OCI-LY3 (cell line): ENCODE measurements around the gene ZNF184.

Experiments used
- H2AFZ ChIP-seq: fragments of 200-600, 300-600 bp; shearing (Covaris generic); 2 replicates; pipeline ENCODE4 v1.6.0; 2014; ENCODE audit warnings: antibody characterized with exemption, low read depth, low read length
- H3K27ac ChIP-seq: fragments of 200-600, 300-600 bp; sonication (generic); 2 replicates; pipeline ENCODE4 v1.5.1; 2014; ENCODE audit warnings: mild to moderate bottlenecking, low read length, moderate library complexity, mixed read lengths
- H3K27me3 ChIP-seq: fragments of 200-600, 300-600 bp; sonication (generic); 2 replicates; pipeline ENCODE4 v1.6.1; 2014; ENCODE audit warnings: low read depth, low read length, mixed read lengths
- H3K36me3 ChIP-seq: fragments of 200-600, 300-600 bp; sonication (generic); replicated peaks from 2 replicates; pipeline ENCODE3; 2014; ENCODE audit warnings: low read depth, low read length, mixed read lengths
- H3K4me1 ChIP-seq: fragments of 300-600, 200-600 bp; sonication (generic); 2 replicates; pipeline ENCODE4 v1.6.1; 2014; ENCODE audit warnings: low read length, mixed read lengths
- H3K4me2 ChIP-seq: fragments of 200-600, 300-600 bp; sonication (generic); 2 replicates; pipeline ENCODE4 v1.6.1; 2014; ENCODE audit warnings: low read length, mixed read lengths
- H3K4me3 ChIP-seq: fragments of 300-600, 200-600 bp; sonication (generic); 2 replicates; pipeline ENCODE4 v1.5.1; 2014; ENCODE audit warnings: antibody characterized with exemption, mild to moderate bottlenecking, low read length, moderate library complexity
- H3K79me2 ChIP-seq: fragments of 300-600, 200-600 bp; shearing (Covaris generic); 2 replicates; pipeline ENCODE4 v1.6.1; 2014; ENCODE audit warnings: mild to moderate bottlenecking, low read length, mixed read lengths
- H3K9ac ChIP-seq: fragments of 300-600, 200-600 bp; shearing (Covaris generic); 2 replicates; pipeline ENCODE4 v1.6.0; 2014; ENCODE audit warnings: mild to moderate bottlenecking, low read length, moderate library complexity
- H3K9me3 ChIP-seq: fragments of 200-600, 300-600 bp; shearing (Covaris generic); 2 replicates; pipeline ENCODE4 v1.6.1; 2014; ENCODE audit warnings: low read length, mixed read lengths; ENCODE audit not compliant: insufficient read depth
- H4K20me1 ChIP-seq: fragments of 200-600, 300-600 bp; sonication (generic); 2 replicates; pipeline ENCODE4 v1.6.1; 2016; ENCODE audit warnings: low read length, mixed read lengths; ENCODE audit not compliant: insufficient read depth
- EZH2phosphoT487 ChIP-seq: fragments of 200-600 bp; shearing (Covaris generic); IDR thresholded peaks from 2 replicates; pipeline ENCODE4 v1.6.1; 2018; ENCODE audit warnings: antibody characterized with exemption, mixed run types, low read depth
- TF ChIP-seq, protein P1 (sequence below): fragments of 200-600, 300-600 bp; sonication (generic); IDR thresholded peaks from 2 replicates; pipeline ENCODE4 v1.5.1; 2014; ENCODE audit warnings: antibody characterized with exemption, low read length, low read depth

Gene ZNF184

DNA sequence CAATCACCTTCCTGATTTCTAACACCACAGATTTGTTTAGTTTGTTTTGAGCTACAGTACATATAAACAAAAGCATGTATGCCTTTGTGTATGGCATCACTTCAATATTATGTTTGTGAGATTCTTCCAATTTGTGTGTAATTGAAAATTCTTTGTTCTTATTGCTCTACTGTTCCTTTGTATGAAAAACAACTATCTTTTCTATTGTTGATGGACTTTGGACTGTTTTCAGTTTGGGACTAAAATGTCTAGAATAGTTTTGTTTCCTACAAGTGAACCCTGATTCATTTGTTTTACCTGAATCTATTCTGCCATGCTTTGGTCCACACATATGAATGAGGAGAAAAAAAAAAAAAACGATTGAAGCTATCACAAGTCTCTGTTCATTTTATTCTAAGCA, 21.2 kb upstream of the ZNF184 start:
- Histone ChIP-seq H2AFZ (no peak overlapping the region), H3K79me2 (no peaks in the 10 kb centered on the region), H3K36me3 (no peaks in the 10 kb centered on the region), H3K9ac (no peak overlapping the region), H3K4me2 (no peak overlapping the region), H3K27ac (no peak overlapping the region), H3K4me3 (no peak overlapping the region), H4K20me1 (no peaks in the 10 kb centered on the region), H3K4me1 (no peaks in the 10 kb centered on the region), H3K27me3 (no peaks in the 10 kb centered on the region), H3K9me3 (no peaks in the 10 kb centered on the region)
- TF ChIP-seq, protein P1, sequence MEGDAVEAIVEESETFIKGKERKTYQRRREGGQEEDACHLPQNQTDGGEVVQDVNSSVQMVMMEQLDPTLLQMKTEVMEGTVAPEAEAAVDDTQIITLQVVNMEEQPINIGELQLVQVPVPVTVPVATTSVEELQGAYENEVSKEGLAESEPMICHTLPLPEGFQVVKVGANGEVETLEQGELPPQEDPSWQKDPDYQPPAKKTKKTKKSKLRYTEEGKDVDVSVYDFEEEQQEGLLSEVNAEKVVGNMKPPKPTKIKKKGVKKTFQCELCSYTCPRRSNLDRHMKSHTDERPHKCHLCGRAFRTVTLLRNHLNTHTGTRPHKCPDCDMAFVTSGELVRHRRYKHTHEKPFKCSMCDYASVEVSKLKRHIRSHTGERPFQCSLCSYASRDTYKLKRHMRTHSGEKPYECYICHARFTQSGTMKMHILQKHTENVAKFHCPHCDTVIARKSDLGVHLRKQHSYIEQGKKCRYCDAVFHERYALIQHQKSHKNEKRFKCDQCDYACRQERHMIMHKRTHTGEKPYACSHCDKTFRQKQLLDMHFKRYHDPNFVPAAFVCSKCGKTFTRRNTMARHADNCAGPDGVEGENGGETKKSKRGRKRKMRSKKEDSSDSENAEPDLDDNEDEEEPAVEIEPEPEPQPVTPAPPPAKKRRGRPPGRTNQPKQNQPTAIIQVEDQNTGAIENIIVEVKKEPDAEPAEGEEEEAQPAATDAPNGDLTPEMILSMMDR, result no peak
- TF ChIP-seq EZH2phosphoT487, result no peak

DNA sequence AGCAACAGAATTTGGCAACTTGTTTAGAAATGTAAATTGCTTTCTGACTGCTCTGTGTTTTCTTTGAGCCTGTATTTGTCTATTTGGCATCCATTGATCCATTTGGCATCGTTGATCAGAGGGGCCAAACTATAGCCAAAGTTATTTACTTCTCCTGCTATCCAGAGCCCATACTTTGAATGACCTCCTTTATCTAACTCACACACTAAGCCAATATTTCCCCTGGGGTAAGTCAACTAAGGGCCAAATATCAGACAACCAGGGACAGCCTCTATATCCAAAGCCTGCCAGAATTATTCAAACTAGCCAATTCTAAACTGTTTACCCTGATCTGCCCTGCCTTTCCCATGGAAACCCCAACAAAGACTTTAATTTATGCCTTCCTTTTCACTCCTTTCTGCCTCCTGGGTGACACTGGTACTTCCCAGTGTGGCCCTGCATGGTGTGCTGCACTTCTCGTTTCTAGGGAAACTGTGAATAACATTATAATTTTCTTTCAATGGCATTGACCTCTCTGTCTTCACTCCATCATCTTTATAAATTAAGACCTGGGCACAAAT, 19.8 kb upstream of the ZNF184 start:
- H2AFZ ChIP-seq, result no peak overlapping the region
- no peaks in the 10 kb centered on the region for H3K79me2 ChIP-seq
- no peaks in the 10 kb centered on the region for H3K4me1 ChIP-seq
- H3K9me3 ChIP-seq, result no peaks in the 10 kb centered on the region
- no peak overlapping the region for H3K27ac ChIP-seq
- H3K36me3 ChIP-seq, result no peaks in the 10 kb centered on the region
- no peaks in the 10 kb centered on the region for H4K20me1 ChIP-seq
- H3K9ac ChIP-seq, result no peak overlapping the region
- TF ChIP-seq, protein P1, result no peak
- no peak for TF ChIP-seq EZH2phosphoT487
- no peaks in the 10 kb centered on the region for H3K27me3 ChIP-seq
- no peak overlapping the region for H3K4me2 ChIP-seq
- H3K4me3 ChIP-seq, result no peak overlapping the region

DNA sequence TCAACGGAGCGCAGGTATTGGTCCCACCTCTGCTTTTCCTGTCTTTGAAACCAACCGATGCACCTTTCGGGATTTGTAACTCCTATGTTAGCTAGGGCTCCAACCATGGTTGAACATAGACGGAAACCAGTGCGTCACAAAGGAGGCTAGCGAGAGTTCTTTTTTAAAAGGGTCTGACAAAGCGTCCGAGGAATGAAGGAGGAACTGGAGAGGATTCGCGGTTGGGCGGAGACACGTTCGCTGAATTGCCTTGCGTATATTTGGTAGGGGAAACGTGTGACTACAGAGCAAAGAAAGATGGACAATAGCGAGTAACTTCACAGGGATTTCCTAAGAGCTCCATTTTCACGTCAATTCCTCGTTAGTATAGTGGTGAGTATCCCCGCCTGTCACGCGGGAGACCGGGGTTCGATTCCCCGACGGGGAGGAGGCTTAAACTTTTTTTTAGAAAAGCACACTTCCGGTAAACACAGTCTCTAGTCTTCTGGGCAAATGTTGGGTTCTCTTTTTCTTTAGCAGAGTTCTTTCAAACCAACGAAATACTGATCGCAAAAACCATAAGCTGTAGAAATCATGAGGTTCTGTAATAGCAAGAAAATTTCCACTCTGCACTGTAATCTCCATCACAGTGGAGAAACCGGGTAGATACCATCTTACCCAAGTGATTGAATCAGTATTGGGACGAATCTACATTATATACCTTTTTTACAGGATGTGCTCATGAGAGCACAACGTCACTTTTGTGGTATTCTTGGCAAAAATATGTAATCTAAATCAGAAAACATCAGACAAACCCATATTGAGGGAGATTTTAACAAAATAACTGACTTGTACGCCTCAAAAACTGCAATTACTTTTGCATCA, 6.6 kb upstream of the ZNF184 start:
- no peaks in the 10 kb centered on the region for H3K36me3 ChIP-seq
- H3K27ac ChIP-seq, result peak overlapping the region; percentile 84
- H3K27me3 ChIP-seq, result no peaks in the 10 kb centered on the region
- H3K9ac ChIP-seq, result peak overlapping the region; percentile 97
- H3K4me2 ChIP-seq, result peak overlapping the region; percentile 97
- H2AFZ ChIP-seq, result peak overlapping the region; percentile 96
- H3K4me3 ChIP-seq, result peak overlapping the region; percentile 99
- H4K20me1 ChIP-seq, result no peaks in the 10 kb centered on the region
- no peak for TF ChIP-seq EZH2phosphoT487
- TF ChIP-seq, protein P1, result no peak
- H3K9me3 ChIP-seq, result no peaks in the 10 kb centered on the region
- H3K4me1 ChIP-seq, result peaks cover 9% of the 10 kb centered on the region
- H3K79me2 ChIP-seq, result no peaks in the 10 kb centered on the region

DNA sequence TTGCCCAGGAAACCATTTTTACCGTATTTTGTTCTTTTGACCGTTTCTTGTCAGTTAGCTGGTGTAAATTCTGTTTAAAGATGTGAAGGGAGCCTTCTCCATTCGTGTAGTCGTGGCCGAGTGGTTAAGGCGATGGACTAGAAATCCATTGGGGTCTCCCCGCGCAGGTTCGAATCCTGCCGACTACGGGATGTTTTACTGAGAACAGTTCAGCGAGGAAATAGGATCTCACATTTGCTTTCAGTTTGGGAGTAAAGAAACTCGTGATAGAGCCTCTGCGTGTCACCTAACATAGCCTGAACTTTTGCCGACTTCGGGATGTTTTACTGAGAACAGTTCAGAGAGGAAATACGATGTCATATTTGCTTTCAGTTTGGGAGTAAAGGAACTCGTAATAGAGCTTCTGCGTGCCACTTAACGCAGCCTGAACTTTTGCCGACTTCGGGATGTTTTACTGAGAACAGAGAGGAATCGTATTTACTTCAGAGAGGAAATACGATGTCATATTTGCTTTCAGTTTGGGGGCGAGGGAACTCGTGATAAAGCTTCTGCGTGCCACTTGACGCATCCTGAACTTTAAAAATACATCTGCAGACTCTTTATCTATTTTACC, 5.9 kb upstream of the ZNF184 start:
- no peaks in the 10 kb centered on the region for H4K20me1 ChIP-seq
- TF ChIP-seq, protein P1, result no peak
- no peak for TF ChIP-seq EZH2phosphoT487
- peak overlapping the region; percentile 99 for H3K4me3 ChIP-seq
- peak overlapping the region; percentile 97 for H3K9ac ChIP-seq
- peak overlapping the region; percentile 97 for H3K4me2 ChIP-seq
- H2AFZ ChIP-seq, result peak overlapping the region; percentile 96
- H3K27me3 ChIP-seq, result no peaks in the 10 kb centered on the region
- peak overlapping the region; percentile 84 for H3K27ac ChIP-seq
- peaks cover 9% of the 10 kb centered on the region for H3K4me1 ChIP-seq
- H3K36me3 ChIP-seq, result no peaks in the 10 kb centered on the region
- H3K79me2 ChIP-seq, result no peaks in the 10 kb centered on the region
- no peaks in the 10 kb centered on the region for H3K9me3 ChIP-seq
